Islet of Langerhans (tissue), 1 donor: ENCODE measurements around the gene APOBEC2.

Experiments used
- FAIRE-seq: peaks from one replicate; lab custom pipeline; 2011; peaks lifted over from hg19 to GRCh38; lab: Jason Lieb, UNC

The APOBEC2 gene

GRCh38 chr6:41062056-41062455 lies 9.1 kb downstream of the APOBEC2 start:
- FAIRE-seq: no peak

DNA sequence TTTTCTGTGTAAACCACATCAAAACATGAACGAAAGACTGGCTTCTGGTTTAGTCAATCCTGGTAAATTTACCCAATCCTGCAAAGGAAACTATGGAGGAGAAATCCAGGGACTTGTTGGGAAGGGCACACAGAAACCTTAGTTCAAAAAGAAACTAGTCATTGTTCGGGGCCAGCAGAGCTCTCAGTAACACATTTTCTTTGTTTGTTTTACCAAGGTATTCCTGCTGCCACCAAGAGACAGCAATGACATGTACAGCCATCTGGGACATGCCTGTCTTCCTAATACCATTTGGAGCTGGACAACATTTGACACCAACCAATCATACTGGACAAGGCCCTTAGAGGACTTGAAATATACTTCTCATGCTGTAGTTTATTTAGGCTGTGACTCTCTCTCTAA lies 10.9 kb downstream of the APOBEC2 start:
- no peak for FAIRE-seq

- FAIRE-seq: no peak
Observed at GRCh38 chr6:41064841-41065240, 11.8 kb downstream of the APOBEC2 start.

DNA sequence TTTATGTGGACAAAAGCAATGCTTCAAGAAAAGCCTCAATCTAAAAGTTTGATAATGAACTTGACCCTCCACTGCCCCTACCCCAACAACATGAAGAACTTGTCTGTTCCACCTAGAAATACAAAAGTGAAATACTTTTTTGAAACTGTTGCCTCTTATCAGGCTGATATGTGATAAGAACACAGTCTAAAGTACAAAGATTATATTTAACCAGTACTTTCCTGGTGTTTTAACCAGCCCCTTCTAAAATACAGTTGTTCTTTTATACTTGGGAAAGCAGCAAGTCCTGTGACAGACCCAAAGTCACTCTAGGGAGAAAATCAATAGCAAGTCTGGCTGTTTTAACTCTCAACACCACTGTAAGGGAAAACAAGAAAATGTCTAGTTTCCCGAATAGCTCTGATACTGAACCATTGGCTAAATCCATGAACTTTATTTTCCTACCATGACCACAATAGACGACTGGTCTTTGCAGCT lies 12.6 kb downstream of the APOBEC2 start:
- FAIRE-seq: no peak

DNA sequence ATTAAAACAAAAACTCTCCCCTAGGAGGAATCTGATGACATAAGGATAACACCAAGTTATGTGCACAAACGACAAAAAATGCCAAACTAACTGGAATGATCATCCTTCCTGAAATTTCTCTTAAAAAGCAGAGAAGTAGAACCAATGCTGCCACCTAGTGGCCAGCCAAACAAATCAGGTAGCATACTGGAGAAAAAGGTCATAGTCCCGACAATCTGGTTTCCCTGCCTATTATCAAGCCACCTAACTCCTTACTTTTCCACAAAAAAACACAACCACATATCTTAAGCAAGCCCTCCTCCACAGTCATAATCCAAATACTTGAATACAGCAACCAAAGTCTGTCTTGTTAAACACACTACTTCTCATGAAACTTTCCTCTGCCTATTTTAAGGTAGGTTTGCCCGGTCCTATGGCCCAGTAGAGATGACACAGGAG lies 13.9 kb downstream of the APOBEC2 start:
- peak; percentile 94 for FAIRE-seq

DNA sequence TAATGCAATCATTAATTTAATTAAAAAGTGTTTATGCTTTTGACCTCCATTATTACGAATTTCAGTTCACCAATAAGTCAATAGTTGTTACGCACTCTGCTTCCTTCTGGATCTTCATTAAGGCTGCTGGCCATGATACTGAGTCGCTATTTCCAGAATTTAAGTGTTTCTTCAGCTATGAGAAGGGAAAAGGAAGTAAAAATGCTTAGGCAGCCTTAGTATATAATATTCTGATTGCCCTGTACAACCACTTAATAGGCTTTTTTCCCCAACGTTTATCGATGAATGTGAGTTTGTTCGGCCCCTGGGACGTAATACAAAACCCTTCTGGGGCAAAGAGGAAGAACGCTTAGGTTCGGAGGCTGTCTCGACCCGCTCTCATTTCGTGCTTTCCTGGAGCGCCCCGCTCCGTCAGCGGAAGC lies 18.5 kb downstream of the APOBEC2 start:
- peak; percentile 9 for FAIRE-seq

DNA sequence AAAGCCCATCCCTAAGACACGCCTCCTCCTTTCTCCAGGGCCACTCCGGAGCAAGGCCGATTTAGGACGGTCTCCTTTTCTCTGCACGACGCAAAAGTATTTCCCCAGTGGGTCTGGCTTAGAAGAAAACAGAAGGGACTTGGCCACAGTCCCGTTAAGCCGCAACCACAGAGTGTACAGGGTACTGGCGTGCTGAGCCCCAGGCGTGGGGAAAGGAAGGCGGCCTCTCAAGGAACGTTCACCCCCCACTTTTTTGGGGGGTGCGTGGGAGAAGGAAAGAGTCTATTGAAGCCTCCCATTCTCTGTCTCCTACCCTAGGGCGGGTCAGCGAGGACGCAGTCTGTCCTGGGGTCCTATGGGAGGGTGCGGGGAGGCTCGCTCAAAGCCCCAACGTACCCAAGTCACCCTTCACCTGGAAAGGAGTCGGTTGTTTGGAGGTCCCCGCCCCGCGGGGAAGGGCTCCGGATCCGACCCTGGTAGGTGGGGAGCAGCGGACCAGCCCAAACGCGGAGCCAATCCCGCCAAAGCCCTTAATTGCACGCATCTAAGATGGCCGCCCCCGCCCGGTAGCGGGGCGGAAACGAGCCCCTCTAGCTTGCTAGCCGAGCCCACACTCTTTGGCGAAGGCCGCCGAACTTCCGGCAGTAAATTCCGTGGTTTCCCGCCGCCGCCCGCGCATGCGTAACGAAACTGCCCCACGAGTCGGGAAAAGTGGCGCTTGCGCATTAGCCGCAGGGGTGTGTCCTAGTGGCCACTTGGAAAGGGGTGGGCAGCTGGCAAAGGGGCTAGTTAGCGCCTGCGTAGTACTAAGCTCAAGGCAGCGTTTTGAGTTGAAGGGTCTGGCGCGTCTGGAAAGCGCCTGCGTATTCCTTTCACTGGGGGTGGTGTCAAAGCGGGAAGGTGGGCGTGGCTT lies 19.2 kb downstream of the APOBEC2 start, which contains the start of gene OARD1:
TSS of gene OARD1 (minus strand) at position 434 of the 913 bp plus-strand sequence. CDS start 722 bp downstream, outside the sequence.
- peak; percentile 94 for FAIRE-seq

DNA sequence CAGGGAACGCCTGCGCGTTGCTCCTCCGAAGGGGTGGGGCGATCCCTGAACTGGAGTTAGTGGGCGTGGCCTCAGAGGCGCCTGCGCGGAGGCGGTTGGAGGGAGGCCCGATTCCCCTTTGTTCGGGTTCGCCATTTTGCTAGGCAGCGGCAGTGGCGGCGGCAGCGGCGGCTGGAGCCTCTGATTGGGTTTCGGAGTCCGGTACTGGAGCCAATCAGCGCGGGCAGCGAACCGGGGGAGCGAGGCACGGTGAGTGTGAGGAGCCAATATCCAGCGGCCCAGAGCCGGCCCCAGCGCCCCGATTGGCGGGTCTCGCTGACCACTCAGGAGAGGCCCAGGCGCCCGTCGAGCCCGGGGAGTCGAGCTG lies 19.8 kb downstream of the APOBEC2 start, which contains the start of gene NFYA:
TSS of gene NFYA (plus strand) at position 139 of the 367 bp plus-strand sequence. CDS start 6,116 bp downstream, outside the sequence.
- no peak for FAIRE-seq

- no peak for FAIRE-seq
Observed at GRCh38 chr6:41073203-41073967, 20.4 kb downstream of the APOBEC2 start.

- FAIRE-seq: no peak
Observed at GRCh38 chr6:41073968-41074691, 21.1 kb downstream of the APOBEC2 start.

- FAIRE-seq: no peak
Observed at GRCh38 chr6:41074692-41075436, 21.9 kb downstream of the APOBEC2 start.

DNA sequence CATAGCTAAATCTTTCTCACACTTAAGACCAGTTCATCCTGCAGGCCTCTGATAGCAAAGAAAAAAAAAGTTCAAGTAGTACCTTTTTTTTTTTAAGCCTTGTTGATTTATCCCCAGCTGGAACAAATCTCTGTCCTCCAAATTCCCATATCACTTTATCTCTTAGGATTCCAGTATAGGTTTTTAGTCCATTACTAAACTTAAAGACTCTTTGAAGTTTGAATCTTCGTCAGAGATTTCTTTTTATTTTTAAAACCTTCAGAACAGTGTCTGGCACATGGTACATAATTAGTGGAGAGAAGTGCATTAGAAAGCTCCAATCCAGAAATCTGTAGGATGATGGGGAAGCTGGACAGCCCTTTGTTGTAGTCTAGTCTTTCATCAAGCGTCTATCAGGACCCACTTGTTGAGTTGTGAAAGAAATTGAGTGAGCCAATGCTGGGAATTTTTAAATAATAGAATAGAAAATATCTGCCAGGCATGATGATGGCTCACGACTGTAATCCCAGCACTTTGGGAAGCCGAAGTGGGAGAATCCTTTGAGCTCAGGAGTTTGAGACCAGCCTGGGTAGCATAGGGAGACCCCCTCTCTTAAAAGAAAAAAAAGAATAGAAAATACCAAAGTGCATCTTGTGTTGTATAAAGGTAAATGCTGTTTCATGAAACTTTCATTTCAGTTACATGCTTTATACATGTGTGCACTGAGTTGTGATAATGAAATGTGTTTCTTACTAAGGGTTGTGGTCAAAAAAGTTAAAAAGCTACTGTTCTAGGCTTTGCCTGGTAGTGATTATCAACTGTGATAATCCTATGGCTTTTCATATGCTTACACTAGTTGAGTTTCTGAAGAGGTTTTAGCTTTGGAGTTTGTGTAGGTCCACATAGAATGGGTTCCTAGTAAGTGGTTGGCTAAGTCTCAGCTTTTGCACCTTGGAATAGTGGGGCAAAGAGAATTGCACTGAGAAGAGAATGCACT lies 22.9 kb downstream of the APOBEC2 start:
- FAIRE-seq: no peak

DNA sequence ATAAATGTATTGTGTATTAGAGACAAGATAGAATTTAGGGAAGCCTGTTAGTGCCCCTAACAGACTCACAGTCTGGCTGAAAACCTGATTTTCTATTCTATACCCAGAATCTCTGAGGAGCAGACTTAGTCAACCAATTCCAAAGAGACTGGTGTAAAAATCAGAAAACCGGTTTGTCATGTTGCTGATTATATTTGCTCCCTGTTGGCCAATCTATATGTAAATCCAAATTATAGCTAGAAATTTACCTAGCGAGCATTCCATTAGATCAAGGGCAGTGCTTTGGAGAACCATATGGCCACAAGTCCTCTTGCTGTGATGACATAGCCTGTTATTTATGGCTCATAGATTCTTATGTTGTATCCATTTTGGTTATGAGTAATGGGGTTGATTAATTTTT lies 24.5 kb downstream of the APOBEC2 start:
- no peak for FAIRE-seq

GRCh38 chr6:41078101-41078500 lies 25.1 kb downstream of the APOBEC2 start:
- FAIRE-seq: no peak

DNA sequence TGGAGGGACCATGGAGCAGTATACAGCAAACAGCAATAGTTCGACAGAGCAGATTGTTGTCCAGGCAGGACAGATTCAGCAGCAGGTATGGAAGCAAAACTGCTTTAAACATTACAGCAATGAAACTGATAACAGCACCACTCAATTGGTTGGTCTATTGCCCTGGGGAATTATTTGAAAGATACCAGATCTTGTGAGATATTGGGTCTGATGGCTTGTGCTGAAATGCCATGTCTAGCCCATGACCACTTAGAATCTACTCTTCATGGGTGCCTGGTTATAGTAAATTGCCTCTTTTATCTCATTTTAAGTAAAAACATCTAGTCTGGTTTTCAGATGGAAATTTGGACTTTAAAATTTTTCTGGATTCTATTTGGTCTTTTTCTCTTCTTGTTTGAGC lies 26.1 kb downstream of the APOBEC2 start:
- FAIRE-seq: no peak

DNA sequence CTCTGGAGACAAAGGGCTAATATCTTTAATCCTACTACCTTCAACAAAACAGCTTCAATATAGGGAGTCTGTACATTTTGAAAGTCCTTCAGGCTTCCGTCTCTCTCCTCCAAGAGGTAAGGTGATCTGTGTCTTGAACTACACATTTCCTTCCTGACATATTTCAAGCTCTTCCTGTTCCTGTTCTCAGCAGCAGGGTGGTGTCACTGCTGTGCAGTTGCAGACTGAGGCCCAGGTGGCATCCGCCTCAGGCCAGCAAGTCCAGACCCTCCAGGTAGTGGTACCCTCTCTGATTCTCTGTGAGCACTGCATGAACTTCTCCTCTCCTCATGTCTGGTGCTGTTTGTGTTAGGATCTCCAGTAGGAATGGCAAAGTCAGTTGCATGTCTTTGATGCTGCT lies 27.6 kb downstream of the APOBEC2 start:
- no peak for FAIRE-seq

GRCh38 chr6:41083072-41083471 lies 30.1 kb downstream of the APOBEC2 start:
- peak; percentile 5 for FAIRE-seq

DNA sequence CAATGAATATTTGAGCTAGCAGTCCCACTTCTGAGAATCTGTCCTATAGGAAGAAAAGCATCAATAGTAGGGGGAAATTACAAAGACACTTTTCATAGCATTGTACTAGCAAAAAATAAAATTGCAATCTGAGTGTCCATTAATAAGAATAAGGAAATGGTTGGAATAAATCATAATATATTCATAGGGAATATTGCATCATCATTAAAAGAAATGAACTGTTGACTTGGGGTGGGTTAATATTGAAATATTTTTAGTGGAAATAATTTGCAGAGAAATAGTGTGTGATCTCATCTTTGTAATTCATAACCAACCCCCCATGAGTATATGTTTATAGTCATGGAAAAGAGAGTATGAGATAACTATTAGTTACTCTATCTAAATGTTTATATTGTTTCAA lies 32.2 kb downstream of the APOBEC2 start:
- no peak for FAIRE-seq

- no peak for FAIRE-seq
Observed at GRCh38 chr6:41088451-41088850, 35.4 kb downstream of the APOBEC2 start.
